HG03196 (cell line): Measurements from ENCODE around the gene KLKB1.
"Not testable (repeated sequence)": the region's sequence is repeated elsewhere in the genome, so short reads cannot be mapped to it uniquely, and the experiment has no call there.

ENCODE experiments used
- ATAC-seq: cut with Tn5 transposase; IDR thresholded peaks from one replicate; pipeline ENCODE4 v1.9.1; 2021; ENCODE audit not compliant: unreplicated experiment

The KLKB1 gene

DNA sequence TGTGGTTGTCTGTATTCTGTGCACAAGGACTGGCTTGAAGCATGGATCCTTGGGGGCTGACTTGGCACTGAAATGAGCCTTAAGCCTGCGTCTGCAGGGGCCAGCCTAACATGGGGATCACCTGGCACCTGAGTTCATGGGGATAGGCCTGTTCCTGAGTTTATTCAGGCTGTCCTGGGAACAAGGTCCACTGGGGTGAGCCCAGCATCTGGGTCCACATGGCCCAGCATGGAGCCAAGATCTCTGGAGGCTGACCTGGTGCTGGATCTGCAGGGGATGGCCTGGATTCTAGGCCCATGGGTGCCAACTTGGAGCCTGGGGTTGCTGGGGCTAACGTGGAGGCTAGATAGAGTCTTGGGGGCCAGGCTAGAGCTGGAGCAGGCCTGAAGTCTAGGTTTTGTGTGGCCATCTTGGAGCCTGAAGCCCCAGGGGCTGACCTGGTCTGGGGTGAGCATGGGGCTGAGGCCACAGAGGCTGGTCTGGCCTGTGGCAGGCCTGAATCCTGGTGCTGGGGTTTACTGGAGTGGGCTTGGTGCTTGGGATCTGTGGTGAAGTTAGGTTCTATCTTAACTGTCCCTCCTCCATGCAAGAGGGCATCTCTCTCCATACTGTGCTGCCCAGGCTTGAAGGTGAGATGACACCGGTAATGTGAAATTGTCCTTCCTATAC is 652 bp upstream of the KLKB1 start:
- ATAC-seq: no peak

DNA sequence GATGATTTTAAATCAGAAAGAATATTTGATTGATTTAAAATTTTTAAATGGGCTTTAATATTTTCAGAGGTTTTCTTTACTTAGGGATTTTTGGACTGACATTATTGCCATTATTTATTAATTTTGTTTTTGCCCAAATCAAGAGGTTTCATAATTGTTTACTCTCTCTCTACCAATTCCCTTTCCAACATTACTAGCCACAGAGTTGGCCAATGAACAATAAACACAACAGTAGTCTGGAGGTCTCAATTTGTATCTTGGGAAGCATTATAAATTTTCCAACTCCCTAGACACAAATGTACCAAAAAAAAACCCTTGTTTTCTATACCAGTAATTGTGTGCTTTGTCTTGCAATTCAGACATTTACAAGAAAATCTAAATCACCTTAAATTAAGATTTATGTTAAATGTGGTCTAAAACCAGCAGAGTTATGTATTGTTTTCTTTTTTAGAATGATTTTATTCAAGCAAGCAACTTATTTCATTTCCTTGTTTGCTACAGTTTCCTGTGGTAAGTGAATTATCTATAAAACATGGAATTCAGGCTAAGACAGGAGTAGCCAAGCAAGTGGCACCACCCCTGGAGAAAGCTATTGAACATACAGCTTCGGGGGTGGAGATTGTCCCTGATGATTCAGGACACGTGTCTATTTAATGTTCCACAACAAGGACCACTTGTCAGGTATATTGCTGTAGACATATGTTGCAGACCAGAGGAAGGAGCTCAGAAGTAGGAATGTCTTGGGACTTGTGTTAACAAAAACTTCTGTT is 622 bp downstream of the KLKB1 start:
- no peak for ATAC-seq

- ATAC-seq: no peak
Measured at GRCh38 chr4:186228514-186228894, 1.2 kb downstream of the KLKB1 start.

DNA sequence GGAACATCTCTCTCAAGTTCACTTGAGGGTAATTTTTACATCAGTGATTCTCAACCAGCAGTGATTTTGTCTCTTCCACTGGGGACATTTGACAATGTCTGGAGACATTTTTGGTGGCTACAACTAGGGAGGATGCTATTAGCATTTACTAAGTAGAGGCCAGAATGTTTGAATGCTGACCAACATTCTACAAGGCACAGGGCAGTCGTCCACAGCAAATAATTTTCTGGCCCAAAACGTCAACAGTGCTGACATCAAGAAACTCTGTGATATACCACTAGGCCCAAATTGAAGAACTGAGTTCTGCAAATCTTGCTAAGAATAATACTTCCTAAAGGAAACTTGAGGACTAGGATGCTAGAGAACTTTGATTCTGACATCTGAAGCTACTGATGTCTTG is 7.1 kb downstream of the KLKB1 start:
- no peak for ATAC-seq

DNA sequence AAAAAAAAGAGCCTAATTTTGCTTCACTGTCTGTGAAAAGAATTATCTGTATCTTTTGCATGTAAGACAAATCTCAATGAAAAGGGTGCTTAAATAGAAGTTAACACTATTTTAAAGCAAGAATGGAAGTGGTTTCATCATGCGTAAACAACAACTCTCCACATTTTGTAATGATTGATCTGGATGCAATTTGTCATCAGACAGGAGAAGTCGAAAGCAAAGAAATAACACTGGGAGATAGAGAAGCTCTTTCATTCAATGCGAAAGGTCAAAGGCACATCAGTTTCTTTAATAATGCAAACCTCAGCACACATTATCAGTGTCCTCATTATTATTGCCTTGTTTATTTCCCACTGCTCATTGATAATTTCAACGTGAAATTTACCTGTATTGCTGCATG is 8.8 kb downstream of the KLKB1 start:
- ATAC-seq: no peak

GRCh38 chr4:186240452-186240847 is 13.1 kb downstream of the KLKB1 start:
- no peak for ATAC-seq

DNA sequence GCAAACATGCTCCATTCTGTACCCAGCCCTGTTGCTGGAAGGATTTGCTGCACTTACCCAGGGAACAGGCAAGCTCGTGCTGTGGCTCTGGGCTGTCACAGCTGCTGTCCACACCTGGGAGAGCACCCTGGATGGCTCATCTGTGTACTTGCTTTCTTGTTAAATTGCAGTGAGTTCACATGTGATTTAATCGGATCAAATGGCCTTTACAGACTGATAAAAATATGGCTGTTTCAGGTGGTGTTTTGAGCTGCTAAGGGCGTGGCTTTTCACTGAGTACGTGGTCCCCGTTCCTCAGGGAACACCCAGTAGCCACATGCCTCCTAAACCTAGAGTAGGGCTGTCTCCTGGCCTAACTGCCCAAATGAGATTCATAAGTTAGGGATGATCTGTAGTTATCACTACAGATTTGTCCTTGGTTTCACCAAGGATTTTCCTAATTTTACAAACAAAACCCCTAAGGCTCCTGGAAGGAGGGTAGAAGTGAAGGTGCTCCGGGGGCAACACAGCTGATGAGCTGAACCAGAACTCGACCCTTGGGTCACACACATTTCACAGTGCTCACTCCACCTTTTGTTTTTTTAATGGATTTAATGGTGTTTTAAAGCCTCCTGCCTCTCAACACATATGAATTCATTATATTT is 13.7 kb downstream of the KLKB1 start:
- no peak for ATAC-seq

DNA sequence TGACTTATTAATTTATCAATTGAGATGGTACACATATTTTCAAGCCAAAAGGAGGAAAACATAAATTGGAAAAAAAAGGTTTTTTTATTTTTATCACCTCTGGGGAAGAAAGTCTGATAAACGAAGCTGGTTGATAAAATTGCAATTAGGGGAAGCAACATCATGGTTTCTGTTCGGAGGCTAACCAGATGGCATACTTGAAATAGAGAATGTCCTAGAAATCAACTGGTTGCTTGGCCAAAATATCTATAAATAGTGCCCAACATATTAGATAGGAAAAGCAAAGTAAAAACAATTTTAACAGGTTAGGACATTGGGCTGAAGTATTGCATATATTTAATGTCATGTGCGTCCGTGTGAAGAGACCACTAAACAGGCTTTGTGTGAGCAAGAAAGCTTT is 14.3 kb downstream of the KLKB1 start:
- no peak for ATAC-seq

DNA sequence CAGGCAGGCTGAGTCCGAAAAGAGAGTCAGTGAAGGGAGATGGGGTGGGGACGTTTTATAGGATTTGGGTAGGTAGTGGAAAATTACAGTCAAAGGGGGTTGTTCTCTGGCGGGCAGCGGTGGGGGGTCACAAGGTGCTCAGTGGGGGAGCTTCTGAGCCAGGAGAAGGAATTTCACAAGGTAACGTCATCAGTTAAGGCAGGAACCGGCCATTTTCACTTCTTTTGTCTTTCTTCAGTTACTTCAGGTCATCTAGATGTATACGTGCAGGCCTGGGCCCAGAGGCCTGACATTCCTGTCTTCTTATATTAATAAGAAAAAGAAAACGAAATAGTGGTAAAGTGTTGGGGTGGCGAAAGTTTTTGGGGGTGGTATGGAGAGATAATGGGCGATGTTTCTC is 14.7 kb downstream of the KLKB1 start:
- ATAC-seq: not testable (repeated sequence)

DNA sequence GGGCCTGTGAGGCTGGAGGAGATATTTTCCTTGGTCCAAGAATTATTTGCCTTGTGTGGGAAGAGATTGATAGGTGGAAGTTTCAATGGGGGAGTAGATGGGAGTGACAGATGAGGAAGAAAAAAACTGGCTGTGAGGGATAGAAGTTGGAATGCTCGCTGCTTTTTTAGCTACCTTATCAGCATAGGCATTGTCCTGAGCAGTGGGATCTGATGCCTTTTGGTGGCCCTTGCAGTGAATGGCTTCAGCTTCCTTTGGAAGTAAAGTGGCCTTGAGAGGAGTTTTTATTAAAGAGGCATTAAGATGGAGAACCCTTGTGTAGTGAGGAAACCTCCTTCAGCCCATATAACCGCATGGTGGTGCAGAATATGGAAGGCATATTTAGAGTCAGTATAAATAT is 16.0 kb downstream of the KLKB1 start:
- no peak for ATAC-seq

DNA sequence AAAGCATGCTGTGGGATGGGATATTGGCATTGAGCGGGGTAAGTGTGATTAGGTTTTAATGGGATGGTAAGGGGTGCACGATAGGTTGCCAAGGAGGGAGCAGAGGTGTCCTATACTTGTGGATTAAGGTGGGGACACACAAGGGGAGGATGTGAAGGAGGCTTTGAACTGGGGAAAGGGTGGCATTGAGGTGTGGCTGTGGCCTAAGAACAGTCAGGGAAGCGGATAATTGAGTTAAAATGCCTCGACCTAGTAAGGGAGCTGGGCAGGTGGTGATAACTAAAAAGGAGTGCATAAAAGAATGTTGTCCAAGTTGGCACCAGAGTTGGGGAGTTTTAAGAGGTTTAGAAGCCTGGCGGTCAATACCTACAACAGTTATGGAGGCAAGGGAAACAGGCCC is 17.5 kb downstream of the KLKB1 start:
- ATAC-seq: no peak

DNA sequence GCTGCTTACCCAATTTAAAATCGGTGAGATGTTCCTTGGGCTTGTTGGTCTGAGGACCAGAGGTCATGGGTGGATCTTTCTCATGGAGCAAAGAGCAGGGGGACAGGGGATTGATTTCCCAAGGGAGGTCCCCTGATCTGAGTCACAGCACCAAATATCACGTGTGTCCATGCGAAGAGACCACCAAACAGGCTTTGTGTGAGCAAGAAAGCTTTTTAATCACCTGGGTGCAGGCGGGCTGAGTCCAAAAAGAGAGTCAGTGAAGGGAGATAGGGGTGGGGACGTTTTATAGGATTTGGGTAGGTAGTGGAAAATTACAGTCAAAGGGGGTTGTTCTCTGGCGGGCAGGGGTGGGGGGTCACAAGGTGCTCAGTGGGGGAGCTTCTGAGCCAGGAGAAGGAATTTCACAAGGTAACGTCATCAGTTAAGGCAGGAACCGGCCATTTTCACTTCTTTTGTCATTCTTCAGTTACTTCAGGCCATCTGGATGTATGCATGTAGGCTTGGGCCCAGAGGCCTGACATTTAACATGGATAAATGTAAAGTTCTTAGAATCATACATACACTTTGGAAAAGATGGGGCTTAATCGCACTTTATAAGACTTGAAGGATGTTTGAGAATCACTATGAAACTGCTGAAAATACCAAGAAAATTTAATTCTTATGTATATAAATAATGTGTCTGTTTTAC is 19.9 kb downstream of the KLKB1 start:
- ATAC-seq: not testable (repeated sequence)

DNA sequence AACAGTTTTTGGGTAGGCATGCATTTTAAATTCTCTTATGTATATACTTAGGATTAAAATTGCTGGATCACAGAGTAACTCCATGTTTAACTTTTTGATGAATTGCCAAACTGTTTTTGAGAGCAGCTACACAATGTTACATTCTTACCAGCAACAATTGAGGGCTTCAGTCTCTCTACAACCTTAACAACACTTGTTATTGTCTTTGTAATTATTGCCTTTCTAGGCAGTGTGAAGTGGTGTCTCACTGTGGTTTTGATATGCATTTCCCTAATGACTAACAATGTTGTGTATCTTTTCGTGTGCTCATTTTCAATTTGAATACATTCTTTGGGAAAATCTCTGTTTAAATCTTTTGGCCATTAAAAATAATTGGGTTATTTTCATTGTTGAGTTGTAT is 21.3 kb downstream of the KLKB1 start:
- no peak for ATAC-seq

- ATAC-seq: no peak
Measured at GRCh38 chr4:186249785-186250754, 22.8 kb downstream of the KLKB1 start.

DNA sequence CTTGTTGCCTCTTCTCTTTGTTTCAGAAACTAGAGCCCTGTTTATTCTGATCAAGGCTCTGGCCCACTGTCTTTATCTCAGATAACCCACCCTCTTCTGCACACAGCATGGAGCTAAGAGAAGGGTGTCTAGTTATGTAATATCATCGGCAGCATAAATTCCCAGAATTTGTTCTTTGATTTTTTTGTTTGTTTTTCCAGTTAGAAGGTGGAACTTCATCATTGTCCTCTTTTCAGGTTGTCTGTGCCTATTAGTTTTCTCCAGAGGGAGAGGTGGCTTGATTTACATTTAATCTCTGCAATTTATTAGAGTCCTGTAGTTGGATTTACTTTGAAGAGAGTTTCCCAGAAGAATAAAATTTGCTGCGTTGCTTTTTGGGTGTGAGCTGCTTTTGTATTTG is 23.5 kb downstream of the KLKB1 start:
- no peak for ATAC-seq

- no peak for ATAC-seq
Measured at GRCh38 chr4:186255122-186255521, 27.8 kb downstream of the KLKB1 start.

DNA sequence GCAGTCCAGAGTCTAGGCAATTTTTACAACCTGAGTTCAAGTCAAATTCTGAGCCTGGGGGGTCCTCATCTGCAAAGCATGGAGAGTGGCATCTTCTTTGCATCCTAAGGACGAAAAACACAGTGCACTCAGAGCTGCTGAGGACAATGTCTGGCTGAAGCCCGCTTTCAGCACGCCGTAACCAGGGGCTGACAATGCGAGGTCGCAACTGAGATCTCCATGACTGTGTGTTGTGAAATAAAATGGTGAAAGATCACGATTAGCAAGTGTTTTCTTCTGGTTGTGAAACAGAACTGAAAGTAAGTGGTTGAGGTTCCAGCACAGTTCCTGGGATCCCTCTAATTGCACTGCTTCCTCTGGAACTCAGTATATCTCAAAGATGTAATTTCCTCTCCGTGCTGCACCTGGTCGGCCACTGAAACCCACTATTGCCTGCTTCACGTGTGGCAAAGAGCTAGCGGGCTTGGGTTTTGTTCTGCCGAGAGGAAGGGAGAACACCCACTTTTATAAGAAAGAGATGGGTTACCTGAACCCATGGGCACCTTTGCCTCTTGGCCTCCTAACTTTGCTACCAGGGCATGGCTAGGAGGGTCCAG is 31.0 kb downstream of the KLKB1 start:
- no peak for ATAC-seq

DNA sequence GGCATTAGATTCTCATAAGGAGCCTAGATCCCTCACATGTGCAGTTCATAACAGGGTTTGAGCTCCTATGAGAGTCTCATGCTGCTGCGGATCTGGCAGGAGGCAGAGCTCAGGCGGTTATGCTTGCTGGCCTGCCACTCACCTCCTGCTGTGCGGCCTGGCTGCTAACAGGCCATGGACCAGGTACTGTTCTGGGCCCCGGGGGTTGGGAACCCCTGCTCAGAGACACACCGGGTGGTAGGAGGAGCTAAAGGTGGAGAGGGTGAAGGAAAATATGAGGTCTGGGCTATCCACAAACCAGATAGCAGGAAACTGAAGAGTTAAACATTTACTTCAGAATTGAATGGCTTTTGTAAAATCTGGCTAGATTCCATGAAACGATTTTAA is 32.8 kb downstream of the KLKB1 start:
- ATAC-seq: no peak

DNA sequence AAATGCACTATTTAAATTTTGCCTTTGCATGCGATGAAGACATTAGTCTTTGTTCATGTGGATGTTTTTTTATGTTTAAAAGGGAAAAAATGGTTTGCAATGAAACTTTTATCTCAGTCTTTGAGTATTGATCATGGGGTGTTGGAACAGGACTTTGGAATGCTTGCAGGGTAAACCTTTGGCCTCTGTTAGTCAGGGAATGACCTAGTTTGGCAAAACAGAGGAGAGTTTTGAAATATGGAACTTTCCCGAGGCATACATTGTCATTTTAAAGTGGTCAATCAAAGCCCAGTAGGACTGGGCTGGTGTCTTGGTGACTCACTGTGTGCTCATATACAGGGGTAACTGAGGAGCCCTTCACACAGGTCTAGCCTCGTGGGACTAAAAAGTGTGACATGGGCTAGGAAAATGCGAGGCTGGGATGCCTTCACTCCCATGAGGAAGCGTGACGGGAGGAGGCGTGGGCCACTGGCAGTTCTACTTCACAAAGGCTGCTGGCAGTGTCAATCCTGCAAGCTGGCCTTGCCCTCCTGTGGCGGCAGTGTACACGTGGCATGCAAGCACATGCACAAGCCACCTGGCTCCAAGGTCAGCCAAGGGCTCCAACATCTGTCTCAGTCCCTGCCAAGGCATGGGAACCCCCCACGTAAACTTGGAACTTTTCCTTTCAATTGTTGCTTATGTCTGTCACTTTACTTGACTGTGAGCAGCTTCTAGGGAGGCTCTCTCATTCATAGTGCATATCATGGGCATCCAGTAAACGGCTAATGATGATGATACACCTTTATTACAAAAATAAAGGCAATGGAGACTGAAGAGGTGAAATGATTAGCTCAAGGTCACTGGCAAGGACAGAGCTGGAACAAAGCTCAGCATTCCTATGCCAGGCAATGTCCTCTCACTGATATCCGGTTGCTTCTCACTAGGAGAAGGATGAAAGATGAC is 33.5 kb downstream of the KLKB1 start:
- ATAC-seq: no peak
